SJSA1 (cell line): ENCODE measurements around the gene ADRM1. TPM values are rescaled to one million over a fixed set of nuclear protein-coding genes. Genes with fewer than 3 reads are reported as not detected.

Experiments used
- DNase-seq, 2 experiments: peaks; one replicate each; pipeline ENCODE4 v3.0.0-alpha.2; 2015 to 2020; ENCODE audit warnings: low spot score in 2 of 2, low read depth in 1 of 2
- H3K27ac ChIP-seq: fragments of 250-450 bp; sonication (Bioruptor Pico); 2 replicates; pipeline ENCODE4 v1.5.1; 2020; ENCODE audit warnings: mild to moderate bottlenecking, moderate library complexity
- H3K27me3 ChIP-seq: fragments of 250-450 bp; sonication (Bioruptor Pico); replicated peaks from 2 replicates; pipeline ENCODE4 v1.5.1; 2020; ENCODE audit warnings: mild to moderate bottlenecking, moderate library complexity
- H3K36me3 ChIP-seq: fragments of 250-450 bp; sonication (Bioruptor Pico); 2 replicates; pipeline ENCODE4 v1.5.1; 2020; ENCODE audit warnings: mild to moderate bottlenecking
- H3K4me1 ChIP-seq: fragments of 250-450 bp; sonication (Bioruptor Pico); replicated peaks from 2 replicates; pipeline ENCODE4 v1.6.1; 2021; ENCODE audit warnings: mild to moderate bottlenecking
- H3K4me3 ChIP-seq: fragments of 250-450 bp; sonication (Bioruptor Pico); 2 replicates; pipeline ENCODE4 v1.5.1; 2020; ENCODE audit warnings: mild to moderate bottlenecking
- H3K9me3 ChIP-seq: fragments of 250-450 bp; sonication (Bioruptor Pico); replicated peaks from 2 replicates; pipeline ENCODE4 v1.5.1; 2020; ENCODE audit warnings: mild to moderate bottlenecking
- total RNA-seq: library from RNA; depleted of rRNA; stranded (reverse); fragments of >200 nt; shearing (Covaris generic); gene quantifications from 2 replicates; pipeline ENCODE4 v1.2.3, GENCODE V29; 2014

ADRM1 gene
- total RNA-seq, 1 experiment from 2014 or later = 279 TPM

- DNase-seq = no peak
- no peak overlapping the region for H3K4me3 ChIP-seq
- no peaks in the 10 kb centered on the region for H3K4me1 ChIP-seq
- no peaks in the 10 kb centered on the region for H3K9me3 ChIP-seq
- peaks cover 1% of the 10 kb centered on the region; the same call in 1 of the 2 replicates for H3K36me3 ChIP-seq
- H3K27ac ChIP-seq = no peak overlapping the region
- H3K27me3 ChIP-seq = no peaks in the 10 kb centered on the region
Observed at GRCh38 chr20:62314711-62315302, 12.0 kb downstream of the ADRM1 start.

GRCh38 chr20:62315773-62316172 is 13.0 kb downstream of the ADRM1 start:
- no peaks in the 10 kb centered on the region for H3K27me3 ChIP-seq
- no peak overlapping the region for H3K4me3 ChIP-seq
- H3K36me3 ChIP-seq = no peaks in the 10 kb centered on the region; the same call in 1 of the 2 replicates
- DNase-seq = no peak
- no peak overlapping the region for H3K27ac ChIP-seq
- H3K9me3 ChIP-seq = no peaks in the 10 kb centered on the region
- no peaks in the 10 kb centered on the region for H3K4me1 ChIP-seq

- H3K27me3 ChIP-seq = no peaks in the 10 kb centered on the region
- H3K9me3 ChIP-seq = no peaks in the 10 kb centered on the region
- H3K4me1 ChIP-seq = no peaks in the 10 kb centered on the region
- H3K4me3 ChIP-seq = no peak overlapping the region
- H3K27ac ChIP-seq = no peak overlapping the region
- H3K36me3 ChIP-seq = no peaks in the 10 kb centered on the region
- DNase-seq = no peak
Observed at GRCh38 chr20:62316331-62317166, 13.8 kb downstream of the ADRM1 start.

GRCh38 chr20:62317167-62317655 is 14.4 kb downstream of the ADRM1 start:
- H3K36me3 ChIP-seq = no peaks in the 10 kb centered on the region
- H3K27ac ChIP-seq = no peak overlapping the region
- no peak overlapping the region for H3K4me3 ChIP-seq
- no peaks in the 10 kb centered on the region for H3K4me1 ChIP-seq
- no peak for DNase-seq
- H3K27me3 ChIP-seq = no peaks in the 10 kb centered on the region
- no peaks in the 10 kb centered on the region for H3K9me3 ChIP-seq

GRCh38 chr20:62318400-62319345 is 15.9 kb downstream of the ADRM1 start:
- no peaks in the 10 kb centered on the region for H3K4me1 ChIP-seq
- no peak overlapping the region for H3K4me3 ChIP-seq
- no peaks in the 10 kb centered on the region for H3K36me3 ChIP-seq
- no peaks in the 10 kb centered on the region for H3K27me3 ChIP-seq
- H3K27ac ChIP-seq = no peak overlapping the region
- no peak for DNase-seq
- no peaks in the 10 kb centered on the region for H3K9me3 ChIP-seq

GRCh38 chr20:62319346-62319909 is 16.6 kb downstream of the ADRM1 start:
- Histone ChIP-seq H3K4me3 (no peak overlapping the region), H3K9me3 (no peaks in the 10 kb centered on the region), H3K27me3 (no peaks in the 10 kb centered on the region), H3K27ac (no peak overlapping the region), H3K36me3 (no peaks in the 10 kb centered on the region), H3K4me1 (no peaks in the 10 kb centered on the region)
- no peak for DNase-seq

GRCh38 chr20:62320581-62321354 is 18.0 kb downstream of the ADRM1 start:
- Histone ChIP-seq H3K27ac (no peak overlapping the region), H3K4me3 (no peak overlapping the region), H3K4me1 (no peaks in the 10 kb centered on the region), H3K36me3 (no peaks in the 10 kb centered on the region), H3K9me3 (no peaks in the 10 kb centered on the region), H3K27me3 (no peaks in the 10 kb centered on the region)
- no peak for DNase-seq

- no peak overlapping the region for H3K27ac ChIP-seq
- no peak overlapping the region for H3K4me3 ChIP-seq
- DNase-seq = no peak
- no peaks in the 10 kb centered on the region for H3K36me3 ChIP-seq
- H3K9me3 ChIP-seq = no peaks in the 10 kb centered on the region
- no peaks in the 10 kb centered on the region for H3K27me3 ChIP-seq
- no peaks in the 10 kb centered on the region for H3K4me1 ChIP-seq
Observed at GRCh38 chr20:62321521-62321948, 18.7 kb downstream of the ADRM1 start.

GRCh38 chr20:62321975-62322374 is 19.2 kb downstream of the ADRM1 start:
- H3K27me3 ChIP-seq = no peaks in the 10 kb centered on the region
- H3K36me3 ChIP-seq = no peaks in the 10 kb centered on the region
- H3K4me3 ChIP-seq = no peak overlapping the region

GRCh38 chr20:62322492-62323041 is 19.8 kb downstream of the ADRM1 start:
- H3K9me3 ChIP-seq = no peaks in the 10 kb centered on the region
- no peaks in the 10 kb centered on the region for H3K36me3 ChIP-seq
- no peaks in the 10 kb centered on the region for H3K4me1 ChIP-seq
- no peak overlapping the region for H3K4me3 ChIP-seq
- no peaks in the 10 kb centered on the region for H3K27me3 ChIP-seq
- H3K27ac ChIP-seq = no peak overlapping the region
- no peak for DNase-seq

More at GRCh38 chr20:62321975-62322374, 19.2 kb downstream of the ADRM1 start:
- no peaks in the 10 kb centered on the region for H3K4me1 ChIP-seq
- H3K9me3 ChIP-seq = no peaks in the 10 kb centered on the region
- DNase-seq = no peak
- no peak overlapping the region for H3K27ac ChIP-seq

- H3K27me3 ChIP-seq = no peaks in the 10 kb centered on the region
- no peaks in the 10 kb centered on the region for H3K36me3 ChIP-seq
- no peaks in the 10 kb centered on the region for H3K9me3 ChIP-seq
- no peak overlapping the region for H3K4me3 ChIP-seq
- DNase-seq = no peak
- H3K4me1 ChIP-seq = no peaks in the 10 kb centered on the region
- no peak overlapping the region for H3K27ac ChIP-seq
Observed at GRCh38 chr20:62323146-62323979, 20.6 kb downstream of the ADRM1 start.
